ENCODE data around the gene CES1.
"Not testable (repeated sequence)": the region's sequence is repeated elsewhere in the genome, so short reads cannot be mapped to it uniquely, and the experiment has no call there.

The CES1 gene

DNA sequence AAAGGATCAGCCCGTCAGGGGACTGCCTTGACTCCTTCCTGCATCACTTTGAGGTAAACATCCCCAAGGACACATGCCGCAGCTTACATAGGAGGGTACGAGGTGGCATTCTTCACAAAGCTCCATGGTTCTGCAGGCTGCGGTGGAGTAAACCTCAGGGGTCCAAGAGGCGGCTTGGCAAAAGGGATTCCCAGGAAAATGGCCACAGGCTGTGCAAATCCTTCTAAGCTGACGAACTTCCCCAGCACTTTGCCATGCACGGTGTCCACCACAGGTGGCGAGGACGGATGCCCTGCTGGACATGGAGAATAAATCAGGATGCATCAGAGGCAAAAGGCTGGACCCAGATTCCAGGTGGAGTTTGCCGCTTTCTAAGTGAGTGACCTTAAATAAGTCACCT lies 4.2 kb downstream of the CES1 start:
- no peak overlapping the region for H3K27ac ChIP-seq
- TF ChIP-seq, protein P1, sequence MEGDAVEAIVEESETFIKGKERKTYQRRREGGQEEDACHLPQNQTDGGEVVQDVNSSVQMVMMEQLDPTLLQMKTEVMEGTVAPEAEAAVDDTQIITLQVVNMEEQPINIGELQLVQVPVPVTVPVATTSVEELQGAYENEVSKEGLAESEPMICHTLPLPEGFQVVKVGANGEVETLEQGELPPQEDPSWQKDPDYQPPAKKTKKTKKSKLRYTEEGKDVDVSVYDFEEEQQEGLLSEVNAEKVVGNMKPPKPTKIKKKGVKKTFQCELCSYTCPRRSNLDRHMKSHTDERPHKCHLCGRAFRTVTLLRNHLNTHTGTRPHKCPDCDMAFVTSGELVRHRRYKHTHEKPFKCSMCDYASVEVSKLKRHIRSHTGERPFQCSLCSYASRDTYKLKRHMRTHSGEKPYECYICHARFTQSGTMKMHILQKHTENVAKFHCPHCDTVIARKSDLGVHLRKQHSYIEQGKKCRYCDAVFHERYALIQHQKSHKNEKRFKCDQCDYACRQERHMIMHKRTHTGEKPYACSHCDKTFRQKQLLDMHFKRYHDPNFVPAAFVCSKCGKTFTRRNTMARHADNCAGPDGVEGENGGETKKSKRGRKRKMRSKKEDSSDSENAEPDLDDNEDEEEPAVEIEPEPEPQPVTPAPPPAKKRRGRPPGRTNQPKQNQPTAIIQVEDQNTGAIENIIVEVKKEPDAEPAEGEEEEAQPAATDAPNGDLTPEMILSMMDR (conservative IDR thresholded peaks at IDR 0.05), result no peak
- TF ChIP-seq ZFX (IDR thresholded peaks at IDR 0.05), result no peak

DNA sequence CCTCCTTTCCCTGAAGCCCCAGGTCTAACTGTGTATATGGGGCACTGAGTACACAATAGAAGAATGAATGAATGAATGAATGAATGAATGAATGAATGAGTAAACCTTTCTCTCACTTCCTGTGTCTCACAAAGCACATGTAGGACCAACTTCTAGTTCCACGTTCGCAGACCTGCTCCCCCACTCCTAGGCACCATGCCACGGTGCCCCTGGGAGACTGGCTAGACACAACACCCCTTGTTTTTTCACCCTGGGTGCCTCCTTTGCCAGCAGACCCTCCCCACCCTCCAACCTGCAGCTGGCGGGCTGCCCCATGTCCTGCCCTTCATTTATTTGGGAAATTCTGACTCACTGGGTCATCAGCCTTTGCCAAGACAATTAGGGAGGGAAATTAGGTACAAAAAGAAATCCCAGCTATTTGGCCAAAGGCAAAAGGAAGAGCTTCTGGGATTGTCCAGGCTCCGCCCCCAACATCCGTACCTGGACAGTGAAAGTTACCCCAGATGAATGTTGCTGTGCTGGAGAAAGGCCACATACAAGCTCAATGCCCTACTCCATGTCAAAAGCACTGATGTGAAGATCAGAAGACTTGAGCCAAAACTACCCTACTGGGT lies 7.7 kb downstream of the CES1 start:
- no peak overlapping the region for H3K27ac ChIP-seq
- TF ChIP-seq ZFX (IDR thresholded peaks at IDR 0.05), result no peak
- TF ChIP-seq, protein P1 (conservative IDR thresholded peaks at IDR 0.05), result no peak

DNA sequence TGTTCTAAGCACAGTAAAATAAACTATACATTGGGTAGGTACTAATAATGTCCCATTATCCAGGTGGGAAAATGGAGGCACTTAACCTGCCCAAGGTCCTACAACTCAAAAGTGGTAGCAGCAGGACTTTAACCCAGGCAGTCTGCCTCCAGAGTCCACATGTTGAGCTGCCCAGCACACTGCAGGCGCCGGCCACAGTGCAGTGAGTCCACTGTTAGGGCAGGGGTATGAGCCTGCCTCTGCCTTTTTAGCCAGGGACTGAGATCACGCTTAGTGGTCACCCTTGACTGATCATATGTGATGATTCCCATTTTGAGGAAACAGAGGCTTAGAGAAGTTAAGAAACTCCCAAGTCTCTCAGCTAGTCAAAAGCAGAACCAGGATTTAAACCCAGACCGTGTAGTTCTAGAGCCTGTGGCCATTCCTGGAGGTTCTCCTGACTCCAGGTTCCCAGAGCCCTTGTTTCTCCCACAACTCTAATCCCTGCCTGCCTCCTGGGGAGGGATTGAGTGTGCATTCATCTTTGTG lies 8.4 kb downstream of the CES1 start:
- H3K27ac ChIP-seq, result no peak overlapping the region
- TF ChIP-seq, protein P1 (conservative IDR thresholded peaks at IDR 0.05), result no peak
- TF ChIP-seq ZFX (IDR thresholded peaks at IDR 0.05), result no peak

DNA sequence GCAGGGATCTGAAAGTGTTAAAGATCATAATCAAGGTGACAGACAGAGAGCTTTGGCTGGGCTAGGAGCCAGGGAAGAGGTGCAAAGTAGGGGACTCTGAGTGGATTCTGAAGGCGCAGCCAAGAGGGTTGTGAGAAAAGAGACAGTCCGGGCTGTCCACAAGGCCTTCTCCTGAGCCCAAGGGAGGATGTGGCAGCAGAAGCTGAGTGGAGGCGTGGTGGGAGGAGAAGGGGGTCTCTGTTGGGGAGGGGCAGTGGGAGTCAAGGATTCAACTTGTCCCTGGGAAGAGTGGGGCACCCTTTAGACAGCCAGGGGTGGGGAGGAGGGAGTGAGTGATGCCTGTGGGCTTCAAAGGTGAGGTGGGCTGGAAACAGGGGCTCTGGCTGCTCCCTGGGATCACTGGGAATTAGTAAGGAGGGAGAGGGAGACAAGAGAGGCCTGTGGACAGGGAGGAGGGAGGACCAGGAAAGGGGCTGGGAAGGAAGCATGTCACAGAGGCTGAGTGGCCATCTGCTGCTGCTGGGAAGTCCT lies 10.6 kb downstream of the CES1 start:
- no peak overlapping the region for H3K27ac ChIP-seq
- TF ChIP-seq, protein P1 (conservative IDR thresholded peaks at IDR 0.05), result no peak
- TF ChIP-seq ZFX (IDR thresholded peaks at IDR 0.05), result no peak

DNA sequence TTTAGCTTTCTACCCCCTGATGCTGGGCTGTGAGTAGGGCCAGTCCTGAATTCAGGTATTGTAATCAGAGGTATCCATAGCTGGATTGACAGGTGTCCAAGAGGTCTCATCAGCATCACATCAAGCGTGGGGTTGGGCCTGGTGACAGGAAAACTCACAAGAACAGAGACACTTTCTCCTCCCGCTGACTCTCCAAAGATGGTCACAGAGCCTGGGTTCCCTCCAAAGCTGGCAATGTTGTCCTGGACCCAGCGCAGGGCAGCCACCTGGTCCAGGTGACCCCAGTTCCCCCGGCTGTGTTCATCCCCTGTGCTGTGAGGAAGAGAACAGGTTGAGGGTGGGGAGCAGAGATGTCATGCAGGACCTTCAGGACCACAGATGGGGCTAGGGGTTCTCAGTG lies 11.7 kb downstream of the CES1 start:
- no peak overlapping the region for H3K27ac ChIP-seq
- TF ChIP-seq, protein P1 (conservative IDR thresholded peaks at IDR 0.05), result no peak
- no peak for TF ChIP-seq ZFX (IDR thresholded peaks at IDR 0.05)

DNA sequence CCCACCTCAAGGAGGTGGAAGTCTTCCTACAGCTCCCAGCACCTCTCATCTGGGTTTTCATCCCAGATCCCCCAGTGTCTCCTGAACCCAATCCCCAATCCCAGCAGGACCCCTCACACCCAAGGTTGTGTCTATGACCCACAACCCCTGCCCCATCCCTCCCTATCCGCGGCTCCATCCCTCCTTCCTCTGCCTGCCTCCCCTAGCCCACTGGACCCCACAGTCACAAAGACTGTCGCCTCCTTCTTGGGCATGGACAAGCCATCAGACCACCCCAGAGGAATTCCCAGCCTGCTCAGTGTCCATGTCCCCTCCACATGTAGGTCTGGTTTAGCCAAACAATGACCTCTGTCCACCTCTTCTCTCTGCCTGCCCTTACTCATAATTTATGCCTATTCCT lies 12.3 kb downstream of the CES1 start:
- TF ChIP-seq, protein P1 (conservative IDR thresholded peaks at IDR 0.05), result no peak
- no peak for TF ChIP-seq ZFX (IDR thresholded peaks at IDR 0.05)
- H3K27ac ChIP-seq, result no peak overlapping the region

DNA sequence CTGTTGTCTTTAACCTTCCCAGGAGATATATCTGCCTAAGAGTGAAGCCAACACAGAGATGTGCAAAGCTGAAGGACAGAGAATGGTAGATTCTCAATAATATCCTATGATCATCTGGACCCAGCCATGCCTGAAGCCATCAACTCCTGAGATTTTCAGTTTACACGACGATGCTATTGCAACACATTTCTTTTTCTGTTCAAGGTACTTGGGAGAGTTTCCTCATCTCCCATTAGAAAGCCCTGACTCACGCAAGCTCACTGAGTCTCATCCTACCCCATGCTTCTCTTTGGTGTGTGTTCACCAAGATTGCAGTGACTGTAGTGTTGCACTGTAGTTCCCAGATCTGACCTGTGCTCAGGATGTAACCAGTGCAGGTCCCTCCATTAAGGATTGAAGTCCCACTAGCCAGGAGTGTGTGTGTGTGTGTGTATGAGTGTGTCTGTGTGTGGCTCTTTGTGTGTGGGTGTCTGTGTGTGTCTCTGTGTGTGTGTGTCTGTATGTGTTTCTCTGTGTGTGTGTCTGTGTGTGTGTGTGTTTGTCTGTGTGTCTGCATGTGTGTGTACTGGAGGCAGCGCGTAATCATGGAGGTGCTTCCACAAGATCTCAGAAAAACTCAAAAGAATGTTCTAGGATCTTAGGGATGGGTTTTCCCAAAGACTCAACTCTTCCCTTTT lies 15.5 kb downstream of the CES1 start:
- TF ChIP-seq, protein P1 (conservative IDR thresholded peaks at IDR 0.05), result no peak
- TF ChIP-seq ZFX (IDR thresholded peaks at IDR 0.05), result no peak
- no peak overlapping the region for H3K27ac ChIP-seq

DNA sequence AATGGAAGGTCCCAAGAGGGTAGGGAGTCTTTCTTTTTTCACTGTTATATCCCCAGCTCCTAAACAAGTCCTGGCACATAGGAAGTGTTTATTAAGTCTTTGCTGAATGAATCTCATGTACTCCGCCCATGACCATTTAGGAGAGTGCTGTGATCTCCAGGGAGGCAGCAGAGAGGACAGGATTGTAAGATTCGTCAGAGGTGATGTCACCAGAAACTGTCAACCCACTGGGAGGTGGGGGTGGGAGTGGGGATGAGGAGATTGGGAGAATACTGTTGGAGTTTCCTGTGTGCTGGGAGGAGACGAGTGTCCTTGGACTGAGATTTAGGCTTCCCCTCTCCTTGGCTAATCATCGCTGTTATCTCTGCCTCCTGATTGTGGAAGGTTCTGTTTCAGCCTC lies 16.7 kb downstream of the CES1 start:
- not testable (repeated sequence) for H3K27ac ChIP-seq

All from C4-2B (cell line).